ENCODE measurements around the gene CCNA1.

CCNA1 gene

GRCh38 chr13:36454121-36454520 is 21.8 kb downstream of the CCNA1 start:
- Histone ChIP-seq H3K4me3 (ENCODE audit: low read length) (no peak overlapping the region), H3K36me3 (ENCODE audit: control insufficient read depth, insufficient read depth, low read length, severe bottlenecking) (no peaks in the 10 kb centered on the region), H3K9ac (ENCODE audit: low read length) (no peak overlapping the region), H3K27me3 (replicated peaks; ENCODE audit: control insufficient read depth, insufficient read depth, low read length) (no peaks in the 10 kb centered on the region), H3K4me1 (ENCODE audit: control insufficient read depth, insufficient read depth, low read length) (no peaks in the 10 kb centered on the region), H3K9me3 (ENCODE audit: control insufficient read depth, low read length) (no peaks in the 10 kb centered on the region)
- no peak for DNase-seq (ENCODE audit: low read depth)

- DNase-seq (ENCODE audit: low read depth): no peak
- Histone ChIP-seq H3K27me3 (replicated peaks; ENCODE audit: control insufficient read depth, insufficient read depth, low read length) (no peaks in the 10 kb centered on the region), H3K9me3 (ENCODE audit: control insufficient read depth, low read length) (no peaks in the 10 kb centered on the region), H3K9ac (ENCODE audit: low read length) (no peak overlapping the region), H3K4me1 (ENCODE audit: control insufficient read depth, insufficient read depth, low read length) (no peaks in the 10 kb centered on the region), H3K36me3 (ENCODE audit: control insufficient read depth, insufficient read depth, low read length, severe bottlenecking) (no peaks in the 10 kb centered on the region), H3K4me3 (ENCODE audit: low read length) (no peak overlapping the region)
These were observed 22.7 kb downstream of the CCNA1 start for GRCh38 chr13:36454987-36455386.

GRCh38 chr13:36456577-36456976 is 24.3 kb downstream of the CCNA1 start:
- H3K27me3 ChIP-seq (replicated peaks; ENCODE audit: control insufficient read depth, insufficient read depth, low read length): no peaks in the 10 kb centered on the region
- no peaks in the 10 kb centered on the region for H3K36me3 ChIP-seq (ENCODE audit: control insufficient read depth, insufficient read depth, low read length, severe bottlenecking)
- DNase-seq (ENCODE audit: low read depth): no peak
- H3K9ac ChIP-seq (ENCODE audit: low read length): no peak overlapping the region
- H3K4me1 ChIP-seq (ENCODE audit: control insufficient read depth, insufficient read depth, low read length): no peaks in the 10 kb centered on the region
- H3K4me3 ChIP-seq (ENCODE audit: low read length): no peak overlapping the region
- H3K9me3 ChIP-seq (ENCODE audit: control insufficient read depth, low read length): no peaks in the 10 kb centered on the region

GRCh38 chr13:36461506-36461905 is 29.2 kb downstream of the CCNA1 start:
- no peak for DNase-seq (ENCODE audit: low read depth)
- Histone ChIP-seq H3K27me3 (replicated peaks; ENCODE audit: control insufficient read depth, insufficient read depth, low read length) (no peaks in the 10 kb centered on the region), H3K36me3 (ENCODE audit: control insufficient read depth, insufficient read depth, low read length, severe bottlenecking) (no peaks in the 10 kb centered on the region)

GRCh38 chr13:36475468-36475867 is 43.2 kb downstream of the CCNA1 start:
- Histone ChIP-seq H3K4me3 (ENCODE audit: low read length) (no peak overlapping the region), H3K27me3 (replicated peaks; ENCODE audit: control insufficient read depth, insufficient read depth, low read length) (no peaks in the 10 kb centered on the region), H3K9ac (ENCODE audit: low read length) (no peak overlapping the region), H3K4me1 (ENCODE audit: control insufficient read depth, insufficient read depth, low read length) (no peaks in the 10 kb centered on the region), H3K36me3 (ENCODE audit: control insufficient read depth, insufficient read depth, low read length, severe bottlenecking) (no peaks in the 10 kb centered on the region), H3K9me3 (ENCODE audit: control insufficient read depth, low read length) (peaks cover 27% of the 10 kb centered on the region)
- no peak for DNase-seq (ENCODE audit: low read depth)

More at GRCh38 chr13:36461506-36461905, 29.2 kb downstream of the CCNA1 start:
- Histone ChIP-seq H3K9me3 (ENCODE audit: control insufficient read depth, low read length) (peaks cover 9% of the 10 kb centered on the region), H3K9ac (ENCODE audit: low read length) (no peak overlapping the region), H3K4me1 (ENCODE audit: control insufficient read depth, insufficient read depth, low read length) (no peaks in the 10 kb centered on the region), H3K4me3 (ENCODE audit: low read length) (no peak overlapping the region)

GRCh38 chr13:36476661-36477060 is 44.4 kb downstream of the CCNA1 start:
- Histone ChIP-seq H3K27me3 (replicated peaks; ENCODE audit: control insufficient read depth, insufficient read depth, low read length) (no peaks in the 10 kb centered on the region), H3K36me3 (ENCODE audit: control insufficient read depth, insufficient read depth, low read length, severe bottlenecking) (no peaks in the 10 kb centered on the region), H3K9me3 (ENCODE audit: control insufficient read depth, low read length) (peaks cover 29% of the 10 kb centered on the region), H3K4me1 (ENCODE audit: control insufficient read depth, insufficient read depth, low read length) (no peaks in the 10 kb centered on the region), H3K9ac (ENCODE audit: low read length) (no peak overlapping the region), H3K4me3 (ENCODE audit: low read length) (no peak overlapping the region)
- DNase-seq (ENCODE audit: low read depth): no peak

GRCh38 chr13:36480726-36481427 is 48.6 kb downstream of the CCNA1 start:
- H3K36me3 ChIP-seq (ENCODE audit: control insufficient read depth, insufficient read depth, low read length, severe bottlenecking): no peaks in the 10 kb centered on the region
- H3K9ac ChIP-seq (ENCODE audit: low read length): no peak overlapping the region
- peaks cover 32% of the 10 kb centered on the region for H3K9me3 ChIP-seq (ENCODE audit: control insufficient read depth, low read length)
- DNase-seq (ENCODE audit: low read depth): no peak
- no peak overlapping the region for H3K4me3 ChIP-seq (ENCODE audit: low read length)
- H3K4me1 ChIP-seq (ENCODE audit: control insufficient read depth, insufficient read depth, low read length): no peaks in the 10 kb centered on the region
- H3K27me3 ChIP-seq (replicated peaks; ENCODE audit: control insufficient read depth, insufficient read depth, low read length): no peaks in the 10 kb centered on the region

GRCh38 chr13:36490055-36490454 is 57.8 kb downstream of the CCNA1 start:
- no peak overlapping the region for H3K4me3 ChIP-seq (ENCODE audit: low read length)
- no peaks in the 10 kb centered on the region for H3K4me1 ChIP-seq (ENCODE audit: control insufficient read depth, insufficient read depth, low read length)
- H3K9ac ChIP-seq (ENCODE audit: low read length): no peak overlapping the region
- no peaks in the 10 kb centered on the region for H3K36me3 ChIP-seq (ENCODE audit: control insufficient read depth, insufficient read depth, low read length, severe bottlenecking)
- DNase-seq (ENCODE audit: low read depth): no peak
- no peaks in the 10 kb centered on the region for H3K9me3 ChIP-seq (ENCODE audit: control insufficient read depth, low read length)
- peaks cover 4% of the 10 kb centered on the region for H3K27me3 ChIP-seq (replicated peaks; ENCODE audit: control insufficient read depth, insufficient read depth, low read length)

All from adipocyte (in vitro differentiated cells).